LNCAP (cell line): ENCODE data around the gene BCOR.

Experiments
- TF ChIP-seq, protein P1 (sequence below): fragments of 450-650 bp; IDR thresholded peaks from 2 replicates; pipeline ENCODE4 v1.5.1; 2017; ENCODE audit warnings: mild to moderate bottlenecking

Gene BCOR

DNA sequence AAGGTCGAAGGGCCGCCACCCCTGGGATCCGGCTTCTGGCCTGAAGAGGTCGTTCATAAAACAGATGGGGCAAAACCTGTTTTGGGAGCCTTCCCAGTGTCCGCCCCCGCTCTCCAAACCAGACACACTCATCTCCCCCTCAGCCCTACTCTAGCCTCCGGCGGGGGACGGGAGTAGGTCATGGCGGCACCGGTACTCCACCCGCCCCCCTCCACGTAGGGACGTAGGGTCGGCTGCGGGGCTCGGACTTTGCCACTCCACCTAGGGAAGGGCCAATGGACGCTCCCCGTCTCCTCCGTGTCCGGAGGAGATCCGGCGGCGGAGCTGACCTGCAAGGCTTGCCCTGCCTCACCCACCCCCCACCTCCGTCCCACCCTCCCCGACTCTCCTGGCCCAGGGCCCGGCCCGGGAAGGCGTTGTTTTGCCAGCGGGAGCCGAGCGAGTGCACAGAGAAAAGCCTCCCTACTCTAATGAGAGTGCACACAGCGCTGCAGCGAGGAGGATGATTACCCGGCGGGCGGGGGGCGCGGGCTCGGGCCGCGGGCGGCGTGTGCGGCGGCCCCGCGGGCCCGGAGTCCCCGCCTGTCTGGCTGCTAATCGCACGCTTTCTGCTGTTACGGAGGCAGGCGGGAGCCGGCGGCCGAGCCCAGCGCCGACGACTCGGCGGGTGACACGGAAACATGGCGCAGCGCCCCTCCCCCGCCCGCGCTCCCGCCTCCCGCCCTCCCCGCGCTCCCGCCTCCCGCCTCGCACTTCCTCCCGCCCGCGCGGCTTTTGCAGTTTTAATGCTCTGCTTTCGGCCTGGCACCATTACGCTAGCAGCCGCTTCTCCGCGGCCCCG lies 8.3 kb upstream of the BCOR start:
- TF ChIP-seq, protein P1, sequence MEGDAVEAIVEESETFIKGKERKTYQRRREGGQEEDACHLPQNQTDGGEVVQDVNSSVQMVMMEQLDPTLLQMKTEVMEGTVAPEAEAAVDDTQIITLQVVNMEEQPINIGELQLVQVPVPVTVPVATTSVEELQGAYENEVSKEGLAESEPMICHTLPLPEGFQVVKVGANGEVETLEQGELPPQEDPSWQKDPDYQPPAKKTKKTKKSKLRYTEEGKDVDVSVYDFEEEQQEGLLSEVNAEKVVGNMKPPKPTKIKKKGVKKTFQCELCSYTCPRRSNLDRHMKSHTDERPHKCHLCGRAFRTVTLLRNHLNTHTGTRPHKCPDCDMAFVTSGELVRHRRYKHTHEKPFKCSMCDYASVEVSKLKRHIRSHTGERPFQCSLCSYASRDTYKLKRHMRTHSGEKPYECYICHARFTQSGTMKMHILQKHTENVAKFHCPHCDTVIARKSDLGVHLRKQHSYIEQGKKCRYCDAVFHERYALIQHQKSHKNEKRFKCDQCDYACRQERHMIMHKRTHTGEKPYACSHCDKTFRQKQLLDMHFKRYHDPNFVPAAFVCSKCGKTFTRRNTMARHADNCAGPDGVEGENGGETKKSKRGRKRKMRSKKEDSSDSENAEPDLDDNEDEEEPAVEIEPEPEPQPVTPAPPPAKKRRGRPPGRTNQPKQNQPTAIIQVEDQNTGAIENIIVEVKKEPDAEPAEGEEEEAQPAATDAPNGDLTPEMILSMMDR: no peak

DNA sequence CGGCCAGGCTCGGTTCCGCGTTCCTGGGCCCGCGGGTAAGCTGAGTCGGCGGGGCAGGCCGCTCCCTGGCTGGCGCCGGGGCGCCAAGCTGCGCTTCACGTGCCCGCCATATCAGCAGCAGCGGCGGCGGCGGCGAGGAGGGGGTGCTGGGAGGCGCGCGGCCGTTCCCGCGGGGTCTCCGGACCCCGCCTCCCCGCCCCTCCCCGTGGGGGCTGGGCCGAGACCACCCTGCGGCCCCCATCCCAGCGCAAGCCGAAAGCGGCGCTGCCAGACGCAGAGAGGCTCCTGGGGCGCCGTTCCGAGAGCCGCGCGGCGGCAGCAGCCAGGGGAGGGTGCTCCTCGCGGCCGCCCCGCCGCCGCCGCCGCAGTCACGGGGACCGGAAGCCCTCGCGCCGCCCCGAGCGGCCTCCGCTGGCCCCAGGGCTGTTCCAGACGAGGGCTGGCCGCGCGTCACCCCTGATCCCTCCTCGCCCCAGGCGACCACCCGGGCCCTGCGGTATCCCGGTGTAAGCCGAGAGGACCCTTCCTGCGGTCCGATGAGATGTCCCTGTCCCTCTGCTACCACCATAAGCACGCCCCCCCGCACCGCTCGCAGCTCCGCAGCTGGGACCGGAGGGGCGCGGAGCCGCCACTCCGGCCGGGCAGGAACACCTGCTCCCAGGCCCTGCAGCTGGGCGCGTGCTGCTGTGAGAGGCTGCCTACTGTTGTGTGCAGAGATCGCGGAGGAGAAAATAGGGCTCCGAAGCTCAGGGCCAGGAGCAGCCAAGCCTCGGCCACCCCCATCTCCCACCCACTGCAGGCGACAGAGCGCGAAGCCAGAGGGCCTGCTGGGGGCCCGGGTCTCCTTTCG lies 7.5 kb upstream of the BCOR start:
- TF ChIP-seq, protein P1: no peak

DNA sequence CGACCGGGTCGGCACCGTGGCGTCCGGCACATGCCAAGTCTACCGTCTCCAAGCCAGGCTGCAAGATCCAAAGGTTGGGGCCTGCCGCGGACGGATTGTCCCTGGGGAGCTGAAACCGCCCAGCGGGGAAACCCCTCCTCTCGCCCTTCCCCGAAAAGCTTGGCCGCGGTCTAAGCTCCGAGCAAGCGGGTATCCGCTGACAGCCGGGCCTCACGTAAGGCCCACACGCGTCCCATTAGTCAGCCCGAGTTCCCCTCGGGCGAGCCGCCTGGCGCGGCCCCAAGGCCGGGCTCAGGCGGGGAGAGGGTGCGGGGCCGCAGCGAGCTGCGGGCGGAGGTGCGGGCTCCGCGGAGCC lies 6.8 kb upstream of the BCOR start:
- TF ChIP-seq, protein P1: no peak

DNA sequence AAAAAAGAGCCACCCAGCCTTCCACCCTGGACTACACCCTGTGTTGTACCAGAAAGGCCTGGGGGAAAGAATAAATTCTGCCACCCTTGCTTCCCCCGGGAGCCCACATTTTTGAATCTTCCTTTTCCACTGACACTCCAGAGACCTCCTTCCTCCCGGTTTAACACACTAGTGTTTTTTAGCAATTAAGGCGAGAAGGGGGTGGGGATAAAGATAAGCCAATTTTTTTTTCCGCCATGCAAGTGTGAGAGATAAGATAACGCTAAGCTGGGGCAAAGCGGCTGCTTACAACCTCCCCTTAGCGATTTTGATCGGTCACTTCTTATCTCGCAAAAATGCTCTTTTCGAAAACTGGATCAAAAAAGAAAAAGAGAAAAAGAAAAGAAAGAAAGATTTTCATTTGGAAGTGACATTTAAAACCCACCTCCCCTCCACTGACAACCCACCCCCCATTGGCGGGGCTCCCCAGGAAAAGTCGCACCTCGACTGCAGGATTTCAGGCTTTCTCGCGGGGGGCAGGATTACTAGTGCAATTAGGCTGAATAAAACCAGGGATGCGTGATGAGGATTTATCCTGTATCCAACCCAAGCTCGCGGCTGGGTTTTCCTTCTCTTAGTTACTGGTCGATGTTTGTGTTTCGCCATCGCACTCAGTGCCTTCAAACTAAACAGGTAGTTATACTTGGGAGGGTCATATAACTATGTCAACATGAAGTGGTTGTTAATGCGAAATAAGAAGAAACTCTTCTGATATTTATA lies 6.0 kb upstream of the BCOR start:
- TF ChIP-seq, protein P1: no peak

DNA sequence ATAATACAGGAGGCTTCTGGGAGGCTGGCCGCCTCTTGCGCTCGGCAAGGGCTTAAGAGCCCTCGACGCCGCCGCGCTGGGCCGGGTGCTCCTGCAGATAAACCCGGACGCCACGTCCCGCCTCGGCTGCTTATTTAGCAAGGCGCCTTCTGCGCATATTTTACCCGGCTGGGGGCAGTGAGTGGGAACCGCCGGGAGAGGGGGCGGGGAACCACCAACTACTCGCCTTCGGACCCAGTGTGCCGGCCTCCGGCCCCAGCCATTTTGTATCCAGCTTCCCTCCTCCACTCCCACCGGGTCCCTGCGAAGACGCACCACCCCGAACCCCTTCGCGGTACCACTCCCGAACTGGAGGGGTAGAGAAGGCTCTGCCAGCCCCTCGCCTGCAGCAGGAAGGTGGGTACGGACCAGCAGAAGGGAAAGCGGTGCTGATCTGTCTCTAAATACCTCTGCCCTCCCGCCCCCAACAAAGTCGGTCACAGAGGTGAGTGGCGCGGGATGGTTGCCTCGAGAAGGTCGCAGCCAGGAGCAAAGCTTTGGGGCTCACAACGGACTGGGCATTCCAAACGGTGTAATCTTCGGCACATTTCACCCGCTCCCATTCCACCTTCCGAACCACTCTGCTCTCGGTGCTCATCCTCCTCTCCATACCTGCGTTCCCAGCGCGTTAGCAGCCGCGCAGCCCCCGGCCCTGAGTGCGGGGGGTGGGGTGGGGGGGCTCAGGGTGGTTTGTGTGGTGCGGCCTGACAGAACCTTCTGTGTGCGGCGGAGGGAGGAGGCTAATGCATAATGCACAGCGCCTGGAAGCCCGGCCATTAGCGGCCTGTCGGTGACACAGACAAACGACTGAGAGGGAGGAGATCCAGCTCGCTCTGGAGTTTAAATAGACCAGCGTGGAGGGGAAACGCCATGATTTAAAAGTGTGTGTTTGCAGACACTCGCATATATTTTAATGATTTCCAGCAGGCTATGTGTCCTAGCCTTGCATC lies 4.9 kb upstream of the BCOR start:
- TF ChIP-seq, protein P1: no peak

DNA sequence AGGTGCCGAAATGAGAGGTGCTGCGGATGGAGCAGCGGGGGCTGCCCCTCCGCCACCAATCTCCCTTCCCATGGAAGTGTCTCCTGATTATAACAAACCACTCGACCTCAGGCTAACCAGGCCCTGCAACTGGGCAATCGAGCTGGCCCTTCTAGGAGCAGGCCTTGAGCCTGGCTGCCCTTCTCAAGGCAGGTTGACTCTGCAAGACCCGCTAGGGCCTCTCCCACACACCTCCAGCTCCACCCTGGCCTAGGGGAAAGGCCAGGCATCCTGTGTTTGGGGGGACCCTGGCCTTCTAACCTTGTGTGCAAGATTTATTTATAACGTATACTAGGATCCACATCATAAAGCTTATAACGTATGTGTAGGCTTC lies 3.7 kb upstream of the BCOR start:
- TF ChIP-seq, protein P1: no peak
